TTC549 (cell line): ENCODE results near the gene MR1.

ENCODE experiments used
- FAIRE-seq: peaks from 2 replicates; lab custom pipeline; 2012; peaks lifted over from hg19 to GRCh38; lab: Jason Lieb, UNC

The MR1 gene

GRCh38 chr1:181064011-181064623 is 30.3 kb downstream of the MR1 start:
- no peak for FAIRE-seq

GRCh38 chr1:181064702-181065101 is 30.9 kb downstream of the MR1 start:
- FAIRE-seq = no peak

DNA sequence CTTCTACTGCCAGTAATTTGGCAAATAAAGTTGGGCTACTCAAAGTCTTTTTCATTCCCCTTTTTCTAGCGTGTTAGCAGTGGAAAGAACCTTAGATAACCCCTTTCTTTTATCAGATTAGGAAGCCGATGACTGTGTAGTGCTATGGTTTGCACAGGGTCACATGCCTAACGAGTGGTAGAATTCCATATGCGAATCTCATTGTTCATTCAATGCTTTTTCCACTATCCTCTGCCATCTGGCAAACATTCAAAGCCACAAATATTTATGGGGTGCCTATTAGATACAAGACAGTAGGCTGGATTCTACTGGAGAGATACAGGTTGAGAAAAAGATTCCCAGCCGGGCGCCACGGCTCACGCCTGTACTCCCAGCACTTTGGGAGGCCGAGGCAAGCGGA is 39.9 kb downstream of the MR1 start:
- no peak for FAIRE-seq

DNA sequence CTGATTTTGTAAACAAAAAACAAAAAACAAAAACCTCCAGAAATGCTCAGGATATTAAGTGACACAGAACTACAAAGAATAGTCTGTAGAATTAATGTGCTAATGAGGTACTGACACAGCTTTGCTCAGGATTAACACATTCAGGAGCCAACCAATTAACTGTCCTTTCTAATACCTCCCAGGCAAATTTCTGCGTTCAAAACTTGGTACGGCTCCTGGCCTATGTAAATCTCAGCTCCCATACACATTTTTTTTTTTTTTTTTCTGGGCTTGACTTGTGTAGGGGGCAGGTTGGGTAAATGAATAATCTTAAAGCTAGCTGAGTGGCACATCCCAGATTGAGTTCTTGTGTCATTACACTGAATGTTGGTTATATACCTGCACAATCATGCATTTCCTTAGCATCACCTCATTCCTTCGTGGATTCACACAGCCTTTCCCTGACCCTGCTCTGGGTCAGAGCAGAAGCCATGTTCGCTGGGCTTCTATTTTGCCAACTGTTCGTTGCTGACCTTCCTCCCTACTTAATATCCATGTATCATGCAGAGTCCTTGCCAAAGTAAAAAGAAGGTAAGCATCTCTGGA is 42.1 kb downstream of the MR1 start:
- no peak for FAIRE-seq

DNA sequence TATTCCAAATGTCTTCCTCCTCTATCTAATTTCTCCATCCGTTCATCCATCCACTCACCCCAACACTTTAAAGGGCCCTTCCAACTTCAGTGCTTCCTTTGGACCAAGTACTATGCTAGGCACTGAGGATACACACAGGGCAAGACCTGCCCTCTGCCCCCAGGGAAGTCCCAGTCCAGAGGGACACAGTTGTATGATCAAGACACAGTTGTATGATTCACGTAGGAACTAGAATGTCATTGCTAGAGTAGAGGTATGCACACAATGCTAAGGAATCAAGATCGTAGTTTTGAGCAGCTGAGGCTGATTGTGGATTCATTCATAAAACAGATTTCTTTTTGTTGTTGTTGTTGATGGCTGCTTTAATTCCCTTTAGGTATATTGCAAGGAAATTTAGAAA is 43.1 kb downstream of the MR1 start:
- no peak for FAIRE-seq

DNA sequence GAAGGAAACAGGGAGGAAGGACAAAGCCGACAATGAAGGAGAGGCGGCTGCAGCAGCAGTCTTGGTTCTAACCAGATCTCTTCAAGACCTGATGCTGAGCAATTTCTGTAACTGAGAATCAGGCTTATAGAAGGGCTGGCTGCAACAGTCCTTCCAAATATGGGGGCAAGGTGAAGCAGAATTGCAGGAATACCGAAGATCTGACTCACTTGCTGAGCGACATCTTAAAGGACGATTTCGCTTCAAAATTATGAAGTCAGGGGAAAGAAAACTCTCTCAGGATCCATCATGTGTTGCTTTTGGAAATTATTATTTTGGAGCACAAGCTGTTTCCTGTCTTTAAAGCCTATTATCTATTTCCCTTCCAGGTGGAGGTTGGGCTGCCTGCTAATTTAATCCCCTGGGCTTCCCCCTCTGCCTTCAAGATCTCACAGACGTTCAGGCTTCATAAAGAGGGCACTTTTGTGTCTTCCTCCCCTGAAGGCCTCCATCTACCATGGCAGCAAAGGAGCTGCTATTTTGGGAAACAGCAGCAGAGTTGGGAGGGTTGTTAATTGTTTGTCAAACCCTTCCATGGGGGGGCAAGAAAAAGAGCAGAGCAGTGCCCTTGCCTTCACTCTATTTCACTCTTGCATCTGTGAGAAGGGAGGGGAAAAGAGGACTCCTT is 43.9 kb downstream of the MR1 start:
- FAIRE-seq = no peak

- no peak for FAIRE-seq
Observed at GRCh38 chr1:181079382-181079781, 45.6 kb downstream of the MR1 start.

- FAIRE-seq = no peak
Observed at GRCh38 chr1:181079920-181080319, 46.1 kb downstream of the MR1 start.

GRCh38 chr1:181080556-181080955 is 46.8 kb downstream of the MR1 start:
- no peak for FAIRE-seq

DNA sequence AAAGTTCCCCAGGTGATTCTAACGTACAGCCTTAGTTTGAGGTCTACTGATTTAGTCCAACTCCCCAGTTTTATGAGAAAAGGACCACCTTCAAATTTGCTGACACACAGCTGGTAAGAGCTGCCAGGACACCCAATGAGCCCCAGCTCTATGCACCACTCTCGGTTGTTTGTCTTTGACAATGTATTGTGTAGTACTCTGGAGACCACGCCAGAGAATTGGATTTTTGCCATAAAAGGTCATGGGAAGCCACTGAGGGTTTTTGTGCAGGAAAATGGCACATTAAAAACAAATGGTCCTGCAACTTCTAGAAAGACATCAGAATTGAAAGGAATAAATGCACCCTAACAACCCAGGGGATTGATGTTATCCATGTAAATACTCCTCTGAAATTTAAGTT is 47.6 kb downstream of the MR1 start:
- FAIRE-seq = no peak

DNA sequence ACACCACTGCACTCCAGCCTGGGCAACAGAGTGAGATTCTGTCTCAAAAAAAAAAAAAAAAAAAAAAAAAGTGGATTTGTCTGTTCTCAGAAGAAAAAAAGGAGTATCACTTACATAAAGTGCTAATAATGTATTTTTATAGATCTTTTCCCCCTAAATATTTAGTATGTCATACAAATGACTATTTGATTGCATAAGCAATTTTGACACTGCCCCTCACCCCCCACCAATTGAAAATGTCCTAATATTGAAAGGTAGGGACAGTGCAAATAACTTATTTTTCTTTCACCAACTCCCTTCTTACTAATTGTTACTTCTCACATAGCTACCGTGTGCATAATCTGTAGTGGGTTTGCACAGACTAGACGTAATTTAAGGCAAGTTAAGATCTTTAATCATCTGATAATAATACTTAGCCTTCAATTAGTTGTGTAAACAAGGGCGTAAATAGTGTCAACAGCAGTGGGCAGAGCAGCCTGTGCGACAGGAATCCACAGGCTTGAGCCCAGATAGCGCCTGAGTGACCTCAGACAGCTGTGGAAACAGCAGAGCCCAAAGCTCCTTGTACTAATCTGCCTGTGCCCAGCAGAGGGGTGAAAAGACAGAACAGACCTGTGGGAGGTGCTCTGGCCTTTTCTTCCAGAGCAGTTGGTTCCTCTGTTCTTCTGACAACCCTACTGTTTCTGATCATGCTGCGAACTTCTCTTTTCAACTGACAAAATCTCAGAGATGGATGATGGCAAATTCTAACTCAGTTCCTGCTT is 50.2 kb downstream of the MR1 start:
- peak; percentile 86 for FAIRE-seq

DNA sequence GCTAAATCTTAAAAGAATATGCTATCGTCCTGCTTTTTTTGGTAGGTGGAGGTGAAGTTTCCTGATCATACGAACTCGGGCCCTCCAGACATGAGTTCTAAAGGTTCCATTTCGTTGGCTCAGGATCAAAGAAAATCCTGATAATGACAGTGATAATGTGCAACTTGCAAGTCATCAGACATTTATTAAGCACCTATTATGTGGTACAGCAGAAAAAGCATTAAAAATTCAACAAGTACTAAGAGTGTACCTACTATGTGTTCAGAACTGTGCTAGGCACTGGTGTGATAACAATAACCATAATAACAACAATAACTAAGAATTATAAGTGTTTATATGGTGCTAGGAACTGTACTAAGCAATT is 50.8 kb downstream of the MR1 start:
- no peak for FAIRE-seq

DNA sequence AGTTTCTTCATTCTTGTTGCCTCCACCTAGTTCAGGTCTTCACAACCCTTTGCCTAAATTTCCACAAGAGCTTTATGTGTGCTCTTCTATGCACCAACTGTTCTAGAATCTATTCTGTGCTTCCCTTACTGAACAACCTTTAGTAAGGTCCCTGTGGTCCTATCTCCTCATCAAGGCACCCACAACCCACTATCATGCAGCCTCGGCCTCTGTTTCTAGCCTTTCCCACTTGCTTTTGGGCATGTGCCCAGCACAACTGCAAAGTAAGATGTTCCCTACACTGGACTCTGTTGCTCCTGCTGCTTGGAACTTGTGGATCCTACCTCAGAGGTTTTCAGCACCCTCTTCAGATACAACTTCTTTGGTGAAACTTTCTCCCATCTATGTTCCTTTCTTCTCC is 52.3 kb downstream of the MR1 start:
- FAIRE-seq = no peak

GRCh38 chr1:181086926-181087325 is 53.1 kb downstream of the MR1 start:
- FAIRE-seq = no peak

- peak; percentile 3 for FAIRE-seq
Observed at GRCh38 chr1:181087400-181087901, 53.7 kb downstream of the MR1 start.

- FAIRE-seq = peak; percentile 85
Observed at GRCh38 chr1:181088079-181089016, 54.6 kb downstream of the MR1 start, which contains the start of gene IER5. IER5 (plus strand) TSS chr1:181088700; CDS start chr1:181088903, 203 bp downstream.

DNA sequence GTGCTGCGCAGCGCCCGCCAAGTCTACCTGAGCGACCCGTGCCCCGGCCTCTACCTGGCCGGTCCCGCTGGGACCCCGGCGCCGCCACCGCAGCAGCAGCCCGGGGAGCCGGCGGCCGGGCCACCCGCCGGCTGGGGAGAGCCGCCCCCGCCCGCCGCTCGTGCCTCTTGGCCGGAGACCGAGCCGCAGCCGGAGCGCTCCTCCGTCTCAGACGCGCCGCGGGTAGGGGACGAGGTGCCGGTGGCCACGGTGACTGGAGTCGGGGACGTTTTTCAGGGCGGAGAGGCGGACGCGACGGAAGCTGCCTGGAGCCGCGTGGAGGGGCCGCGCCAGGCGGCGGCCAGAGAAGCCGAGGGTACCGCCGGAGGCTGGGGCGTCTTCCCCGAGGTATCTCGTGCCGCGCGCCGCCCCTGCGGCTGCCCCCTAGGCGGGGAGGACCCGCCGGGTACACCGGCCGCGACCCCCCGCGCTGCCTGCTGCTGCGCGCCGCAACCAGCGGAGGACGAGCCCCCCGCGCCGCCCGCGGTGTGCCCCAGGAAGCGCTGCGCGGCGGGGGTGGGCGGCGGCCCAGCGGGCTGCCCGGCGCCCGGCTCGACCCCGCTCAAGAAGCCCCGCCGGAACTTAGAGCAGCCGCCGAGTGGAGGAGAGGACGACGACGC is 55.4 kb downstream of the MR1 start:
- FAIRE-seq = no peak

- no peak for FAIRE-seq
Observed at GRCh38 chr1:181089676-181090544, 56.1 kb downstream of the MR1 start.

- FAIRE-seq = no peak
Observed at GRCh38 chr1:181090641-181091126, 56.9 kb downstream of the MR1 start.
